ENCODE data around the gene SEPTIN3.

DNA sequence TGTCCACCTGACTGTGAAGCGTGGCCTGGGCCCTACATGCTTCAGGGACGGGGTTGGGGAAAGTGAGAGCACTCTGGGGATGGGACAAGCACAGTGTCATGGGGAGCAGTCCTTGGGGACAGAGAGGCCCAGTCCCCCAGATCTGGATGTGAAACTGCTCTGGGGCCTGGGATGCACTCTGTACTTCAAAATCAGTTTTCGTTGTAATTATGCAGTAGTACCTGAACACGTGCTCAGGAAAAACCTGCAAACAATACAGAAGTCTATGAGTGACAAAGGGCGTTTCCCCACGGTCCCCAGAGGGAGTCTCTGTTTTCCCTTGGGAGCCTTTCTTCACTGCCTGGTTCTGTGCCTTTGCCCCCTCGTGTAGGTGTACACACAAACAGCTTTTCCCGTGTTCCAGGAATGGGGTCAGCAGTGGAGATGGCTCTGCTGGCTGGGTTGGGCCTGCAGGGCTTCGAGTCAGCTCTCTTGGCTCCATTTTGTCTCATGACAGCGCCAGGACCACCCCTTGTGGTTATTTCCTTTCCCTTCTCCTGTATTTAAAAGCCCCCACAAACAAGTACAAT is 37.5 kb upstream of the SEPTIN3 start:
- TF ChIP-seq, protein P1, sequence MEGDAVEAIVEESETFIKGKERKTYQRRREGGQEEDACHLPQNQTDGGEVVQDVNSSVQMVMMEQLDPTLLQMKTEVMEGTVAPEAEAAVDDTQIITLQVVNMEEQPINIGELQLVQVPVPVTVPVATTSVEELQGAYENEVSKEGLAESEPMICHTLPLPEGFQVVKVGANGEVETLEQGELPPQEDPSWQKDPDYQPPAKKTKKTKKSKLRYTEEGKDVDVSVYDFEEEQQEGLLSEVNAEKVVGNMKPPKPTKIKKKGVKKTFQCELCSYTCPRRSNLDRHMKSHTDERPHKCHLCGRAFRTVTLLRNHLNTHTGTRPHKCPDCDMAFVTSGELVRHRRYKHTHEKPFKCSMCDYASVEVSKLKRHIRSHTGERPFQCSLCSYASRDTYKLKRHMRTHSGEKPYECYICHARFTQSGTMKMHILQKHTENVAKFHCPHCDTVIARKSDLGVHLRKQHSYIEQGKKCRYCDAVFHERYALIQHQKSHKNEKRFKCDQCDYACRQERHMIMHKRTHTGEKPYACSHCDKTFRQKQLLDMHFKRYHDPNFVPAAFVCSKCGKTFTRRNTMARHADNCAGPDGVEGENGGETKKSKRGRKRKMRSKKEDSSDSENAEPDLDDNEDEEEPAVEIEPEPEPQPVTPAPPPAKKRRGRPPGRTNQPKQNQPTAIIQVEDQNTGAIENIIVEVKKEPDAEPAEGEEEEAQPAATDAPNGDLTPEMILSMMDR (conservative IDR thresholded peaks at IDR 0.05; ENCODE audit: low read depth, low read length): no peak
- TF ChIP-seq EZH2 (IDR thresholded peaks at IDR 0.05; ENCODE audit: borderline replicate concordance, low read depth, low read length, poor library complexity, severe bottlenecking): no peak

Measured in A673 (cell line).